ENCODE results near the gene SRGAP3.
"Not testable (repeated sequence)": the region's sequence is repeated elsewhere in the genome, so short reads cannot be mapped to it uniquely, and the experiment has no call there.

The SRGAP3 gene

GRCh38 chr3:9113040-9113439 is 136.4 kb downstream of the SRGAP3 start:
- no peak for DNase-seq (ENCODE audit: low spot score)

- DNase-seq (ENCODE audit: low spot score): no peak
Observed at GRCh38 chr3:9111866-9112265, 137.6 kb downstream of the SRGAP3 start.

GRCh38 chr3:9111417-9111816 is 138.0 kb downstream of the SRGAP3 start:
- no peak for DNase-seq (ENCODE audit: low spot score)

- no peak for DNase-seq (ENCODE audit: low spot score)
Observed at GRCh38 chr3:9110802-9111201, 138.6 kb downstream of the SRGAP3 start.

GRCh38 chr3:9110316-9110715 is 139.1 kb downstream of the SRGAP3 start:
- no peak for DNase-seq (ENCODE audit: low spot score)

- no peak for DNase-seq (ENCODE audit: low spot score)
Observed at GRCh38 chr3:9109568-9109914, 139.9 kb downstream of the SRGAP3 start.

- no peak for DNase-seq (ENCODE audit: low spot score)
Observed at GRCh38 chr3:9108876-9109567, 140.4 kb downstream of the SRGAP3 start.

- DNase-seq (ENCODE audit: low spot score): no peak
Observed at GRCh38 chr3:9107738-9108137, 141.7 kb downstream of the SRGAP3 start.

GRCh38 chr3:9105421-9105820 is 144.0 kb downstream of the SRGAP3 start:
- DNase-seq (ENCODE audit: low spot score): no peak

- DNase-seq (ENCODE audit: low spot score): no peak
Observed at GRCh38 chr3:9104121-9104520, 145.3 kb downstream of the SRGAP3 start.

- DNase-seq (ENCODE audit: low spot score): no peak
Observed at GRCh38 chr3:9102240-9102981, 147.0 kb downstream of the SRGAP3 start.

GRCh38 chr3:9101286-9101685 is 148.2 kb downstream of the SRGAP3 start:
- no peak for DNase-seq (ENCODE audit: low spot score)

GRCh38 chr3:9100513-9100894 is 148.9 kb downstream of the SRGAP3 start:
- no peak for DNase-seq (ENCODE audit: low spot score)

GRCh38 chr3:9099702-9100512 is 149.5 kb downstream of the SRGAP3 start:
- DNase-seq (ENCODE audit: low spot score): no peak

GRCh38 chr3:9098716-9099675 is 150.4 kb downstream of the SRGAP3 start:
- no peak for DNase-seq (ENCODE audit: low spot score)

GRCh38 chr3:9097495-9097894 is 152.0 kb downstream of the SRGAP3 start:
- no peak for DNase-seq (ENCODE audit: low spot score)

- DNase-seq (ENCODE audit: low spot score): no peak
Observed at GRCh38 chr3:9091486-9092235, 157.8 kb downstream of the SRGAP3 start.

- no peak for DNase-seq (ENCODE audit: low spot score)
Observed at GRCh38 chr3:9088441-9089353, 160.7 kb downstream of the SRGAP3 start.

- DNase-seq (ENCODE audit: low spot score): no peak
Observed at GRCh38 chr3:9087831-9088413, 161.5 kb downstream of the SRGAP3 start.

GRCh38 chr3:9085428-9085827 is 164.0 kb downstream of the SRGAP3 start:
- not testable (repeated sequence) for DNase-seq (ENCODE audit: low spot score)

All from hematopoietic multipotent progenitor cell treated with erythropoietin and hydrocortisone succinate and interleukin-3 and kit ligand, for 17 days (in vitro differentiated cells).